Measurements from ENCODE around the gene PALD1. TPM values are rescaled to one million over a fixed set of nuclear protein-coding genes. Genes with fewer than 3 reads are reported as not detected.

PALD1 gene
- total and polyA plus RNA-seq, 9 of the 15 experiments (the other 6 are each of a cell fraction or from before 2014, with no cell fraction given) = 0.03 to 0.29 (median 0.09) TPM; not detected in 2

GRCh38 chr10:70558871-70559810 is 80.6 kb downstream of the PALD1 start (continued):
- TF ChIP-seq, protein P1, sequence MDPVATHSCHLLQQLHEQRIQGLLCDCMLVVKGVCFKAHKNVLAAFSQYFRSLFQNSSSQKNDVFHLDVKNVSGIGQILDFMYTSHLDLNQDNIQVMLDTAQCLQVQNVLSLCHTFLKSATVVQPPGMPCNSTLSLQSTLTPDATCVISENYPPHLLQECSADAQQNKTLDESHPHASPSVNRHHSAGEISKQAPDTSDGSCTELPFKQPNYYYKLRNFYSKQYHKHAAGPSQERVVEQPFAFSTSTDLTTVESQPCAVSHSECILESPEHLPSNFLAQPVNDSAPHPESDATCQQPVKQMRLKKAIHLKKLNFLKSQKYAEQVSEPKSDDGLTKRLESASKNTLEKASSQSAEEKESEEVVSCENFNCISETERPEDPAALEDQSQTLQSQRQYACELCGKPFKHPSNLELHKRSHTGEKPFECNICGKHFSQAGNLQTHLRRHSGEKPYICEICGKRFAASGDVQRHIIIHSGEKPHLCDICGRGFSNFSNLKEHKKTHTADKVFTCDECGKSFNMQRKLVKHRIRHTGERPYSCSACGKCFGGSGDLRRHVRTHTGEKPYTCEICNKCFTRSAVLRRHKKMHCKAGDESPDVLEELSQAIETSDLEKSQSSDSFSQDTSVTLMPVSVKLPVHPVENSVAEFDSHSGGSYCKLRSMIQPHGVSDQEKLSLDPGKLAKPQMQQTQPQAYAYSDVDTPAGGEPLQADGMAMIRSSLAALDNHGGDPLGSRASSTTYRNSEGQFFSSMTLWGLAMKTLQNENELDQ (CRISPR knock-in tag; IDR thresholded peaks at IDR 0.05; ENCODE audit: borderline replicate concordance) = no peak
- TF ChIP-seq LCOR (CRISPR knock-in tag; IDR thresholded peaks at IDR 0.05) (no peak; the same call in 1 of the 2 replicates), RFX7 (CRISPR knock-in tag; IDR thresholded peaks at IDR 0.05) (no peak), HOMEZ (CRISPR knock-in tag; IDR thresholded peaks at IDR 0.05) (no peak), JUN (IDR thresholded peaks at IDR 0.05; ENCODE audit: borderline replicate concordance, low read depth, low read length) (peak; percentile 65; the same call in 1 of the 2 replicates), JUN (CRISPR knock-in tag; IDR thresholded peaks at IDR 0.05; ENCODE audit: borderline replicate concordance) (no peak), MTA2 (IDR thresholded peaks at IDR 0.05; ENCODE audit: low read depth) (peak; percentile 88), KLF10 (CRISPR knock-in tag; IDR thresholded peaks at IDR 0.05) (no peak), ZC3H11A (IDR thresholded peaks at IDR 0.05; ENCODE audit: low read depth, low read length) (no peak), ATF3 (IDR thresholded peaks at IDR 0.05) (peak; percentile 78), ATF3 (CRISPR knock-in tag; conservative IDR thresholded peaks at IDR 0.05) (peak; percentile 38), KDM5B (IDR thresholded peaks at IDR 0.05; ENCODE audit: insufficient replicate concordance, low read depth, low read length) (peak; percentile 42), TAL1 (IDR thresholded peaks at IDR 0.05) (peak; percentile 93), NCOA6 (IDR thresholded peaks at IDR 0.05) (no peak), GTF2F1 (IDR thresholded peaks at IDR 0.05; ENCODE audit: low read depth, low read length) (no peak), MYNN (IDR thresholded peaks at IDR 0.05) (peak; percentile 84), MYNN (CRISPR knock-in tag; IDR thresholded peaks at IDR 0.05) (no peak), SETDB1 (IDR thresholded peaks at IDR 0.05; ENCODE audit: low read length) (no peak)
- TF ChIP-seq, protein P2, sequence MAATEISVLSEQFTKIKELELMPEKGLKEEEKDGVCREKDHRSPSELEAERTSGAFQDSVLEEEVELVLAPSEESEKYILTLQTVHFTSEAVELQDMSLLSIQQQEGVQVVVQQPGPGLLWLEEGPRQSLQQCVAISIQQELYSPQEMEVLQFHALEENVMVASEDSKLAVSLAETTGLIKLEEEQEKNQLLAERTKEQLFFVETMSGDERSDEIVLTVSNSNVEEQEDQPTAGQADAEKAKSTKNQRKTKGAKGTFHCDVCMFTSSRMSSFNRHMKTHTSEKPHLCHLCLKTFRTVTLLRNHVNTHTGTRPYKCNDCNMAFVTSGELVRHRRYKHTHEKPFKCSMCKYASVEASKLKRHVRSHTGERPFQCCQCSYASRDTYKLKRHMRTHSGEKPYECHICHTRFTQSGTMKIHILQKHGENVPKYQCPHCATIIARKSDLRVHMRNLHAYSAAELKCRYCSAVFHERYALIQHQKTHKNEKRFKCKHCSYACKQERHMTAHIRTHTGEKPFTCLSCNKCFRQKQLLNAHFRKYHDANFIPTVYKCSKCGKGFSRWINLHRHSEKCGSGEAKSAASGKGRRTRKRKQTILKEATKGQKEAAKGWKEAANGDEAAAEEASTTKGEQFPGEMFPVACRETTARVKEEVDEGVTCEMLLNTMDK (IDR thresholded peaks at IDR 0.05; ENCODE audit: borderline replicate concordance, insufficient read depth, low read depth, low read length, poor library complexity, severe bottlenecking) = no peak
- TF ChIP-seq, protein P3, sequence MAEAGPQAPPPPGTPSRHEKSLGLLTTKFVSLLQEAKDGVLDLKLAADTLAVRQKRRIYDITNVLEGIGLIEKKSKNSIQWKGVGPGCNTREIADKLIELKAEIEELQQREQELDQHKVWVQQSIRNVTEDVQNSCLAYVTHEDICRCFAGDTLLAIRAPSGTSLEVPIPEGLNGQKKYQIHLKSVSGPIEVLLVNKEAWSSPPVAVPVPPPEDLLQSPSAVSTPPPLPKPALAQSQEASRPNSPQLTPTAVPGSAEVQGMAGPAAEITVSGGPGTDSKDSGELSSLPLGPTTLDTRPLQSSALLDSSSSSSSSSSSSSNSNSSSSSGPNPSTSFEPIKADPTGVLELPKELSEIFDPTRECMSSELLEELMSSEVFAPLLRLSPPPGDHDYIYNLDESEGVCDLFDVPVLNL (CRISPR knock-in tag; IDR thresholded peaks at IDR 0.05; ENCODE audit: low read depth) = no peak
